GM23248 (cell line): ENCODE results near the gene TBC1D22A. TPM values are rescaled to one million over a fixed set of nuclear protein-coding genes. Genes with fewer than 3 reads are reported as not detected.

Source experiments
- DNase-seq: peaks from one replicate; pipeline ENCODE4 v3.0.0-alpha.2; 2015
- H2AFZ ChIP-seq: fragments of 200-600 bp; sonication (generic); 2 replicates; pipeline ENCODE4 v1.6.1; 2016; ENCODE audit warnings: antibody characterized with exemption
- H3F3A ChIP-seq: fragments of 200-600 bp; sonication (generic); 2 replicates; pipeline ENCODE4 v1.6.1; 2016; ENCODE audit warnings: mild to moderate bottlenecking, antibody characterized with exemption, mixed run types; ENCODE audit not compliant: insufficient read depth
- H3K27ac ChIP-seq: fragments of 200-600 bp; sonication (generic); 2 replicates; pipeline ENCODE4 v1.5.1; 2016; ENCODE audit warnings: mild to moderate bottlenecking
- H3K27me3 ChIP-seq: fragments of 200-600 bp; sonication (generic); replicated peaks from 2 replicates; pipeline ENCODE4 v1.6.1; 2016; ENCODE audit warnings: mild to moderate bottlenecking; ENCODE audit not compliant: insufficient read depth
- H3K36me3 ChIP-seq: fragments of 200-600 bp; sonication (generic); 2 replicates; pipeline ENCODE4 v1.6.1; 2016; ENCODE audit warnings: low read depth, mild to moderate bottlenecking
- H3K4me1 ChIP-seq: fragments of 200-600 bp; sonication (generic); 2 replicates; pipeline ENCODE4 v1.6.1; 2016; ENCODE audit warnings: mild to moderate bottlenecking; ENCODE audit not compliant: insufficient read depth
- H3K4me2 ChIP-seq: fragments of 200-600 bp; sonication (generic); one replicate; pipeline ENCODE4 v1.6.1; 2016; ENCODE audit warnings: mild to moderate bottlenecking; ENCODE audit not compliant: unreplicated experiment
- H3K4me3 ChIP-seq: fragments of 200-600 bp; sonication (generic); 2 replicates; pipeline ENCODE4 v1.5.1; 2016; ENCODE audit warnings: mild to moderate bottlenecking
- H3K79me2 ChIP-seq: fragments of 200-600 bp; sonication (generic); 2 replicates; pipeline ENCODE4 v1.6.1; 2016; ENCODE audit warnings: mild to moderate bottlenecking; ENCODE audit not compliant: insufficient read depth
- H3K9ac ChIP-seq: fragments of 200-600 bp; sonication (generic); 2 replicates; pipeline ENCODE4 v1.6.1; 2016; ENCODE audit warnings: mild to moderate bottlenecking
- H3K9me2 ChIP-seq: fragments of 200-600 bp; sonication (generic); 2 replicates; pipeline ENCODE4 v1.6.1; 2016; ENCODE audit warnings: mixed run types, mild to moderate bottlenecking, moderate library complexity; ENCODE audit not compliant: insufficient read depth
- H3K9me3 ChIP-seq: fragments of 200-600 bp; sonication (generic); one replicate; pipeline ENCODE4 v1.6.1; 2017; ENCODE audit warnings: low read depth
- H4K20me1 ChIP-seq: fragments of 200-600 bp; sonication (generic); 2 replicates; pipeline ENCODE4 v1.6.0; 2016; ENCODE audit not compliant: insufficient read depth
- EZH2 ChIP-seq: fragments of 200-600 bp; sonication (generic); IDR thresholded peaks from 2 replicates; pipeline ENCODE4 v1.6.1; 2018; ENCODE audit warnings: antibody characterized with exemption, mild to moderate bottlenecking; ENCODE audit not compliant: insufficient read depth, poor library complexity, severe bottlenecking
- EZH2phosphoT487 ChIP-seq: fragments of 200-600 bp; sonication (generic); IDR thresholded peaks from 2 replicates; pipeline ENCODE4 v1.6.1; 2018; ENCODE audit warnings: antibody characterized with exemption, moderate library complexity, mild to moderate bottlenecking, low read depth; ENCODE audit not compliant: insufficient read depth
- WGBS, 2 experiments: methylation state at CpG; one replicate each; pipeline ENCODE4 v1.1.6; 2015 to 2017; ENCODE audit warnings: low lambda C conversion rate in 2 of 2, low coverage in 1 of 2; ENCODE audit errors: missing lambda C conversion rate in 2 of 2; 5-methylcytosine and 5-hydroxymethylcytosine counted together
- in situ Hi-C: fragments of 300-500 bp; cut with MboI; formaldehyde crosslinking; loops from 2 replicates; pipeline ENCODE4 v1.15.0; 2020
- polyA plus RNA-seq: library from polyadenylated mRNA; unstranded; fragments of >200 nt; fragmentation: Nextera tagmentation; extraction: Ambion mirVana; gene quantifications from 2 replicates; pipeline ENCODE4 v1.2.1, GENCODE V29; 2016
- total RNA-seq: library from RNA; depleted of rRNA; stranded (reverse); fragments of >200 nt; shearing (Covaris generic); gene quantifications from 2 replicates; pipeline ENCODE4 v1.2.3, GENCODE V29; 2014

Gene TBC1D22A
- total and polyA plus RNA-seq, 2 experiments from 2014 or later = 12.3 to 16.9 TPM

GRCh38 chr22:47172771-47173534 is 410.5 kb downstream of the TBC1D22A start:
- TF ChIP-seq EZH2phosphoT487 (no peak), EZH2 (no peak)
- in situ Hi-C loops = no loop called here
- DNase-seq = no peak
- no peaks in the 10 kb centered on the region for H4K20me1 ChIP-seq
- H3K4me2 ChIP-seq = no peak overlapping the region
- no peaks in the 10 kb centered on the region for H3K36me3 ChIP-seq
- no peaks in the 10 kb centered on the region for H3K79me2 ChIP-seq
- no peaks in the 10 kb centered on the region for H3K9me3 ChIP-seq
- no peak overlapping the region for H2AFZ ChIP-seq
- H3F3A ChIP-seq = no peaks in the 10 kb centered on the region
- H3K4me1 ChIP-seq = peaks cover 4% of the 10 kb centered on the region; the same call in 1 of the 2 replicates
- H3K27me3 ChIP-seq = no peaks in the 10 kb centered on the region
- H3K9ac ChIP-seq = no peak overlapping the region
- H3K4me3 ChIP-seq = no peak overlapping the region
- no peaks in the 10 kb centered on the region for H3K9me2 ChIP-seq
- no peak overlapping the region for H3K27ac ChIP-seq
- WGBS, 2 experiments = 93 to 94% methylated on average over 18 to 19 of the region's 21 CpGs

- Histone ChIP-seq H3K4me1 (peaks cover 4% of the 10 kb centered on the region; the same call in 1 of the 2 replicates), H3K79me2 (no peaks in the 10 kb centered on the region), H3K27me3 (no peaks in the 10 kb centered on the region), H3K4me2 (no peak overlapping the region), H2AFZ (no peak overlapping the region), H3K9me2 (no peaks in the 10 kb centered on the region), H3K36me3 (no peaks in the 10 kb centered on the region), H3K4me3 (no peak overlapping the region), H3K9me3 (no peaks in the 10 kb centered on the region), H3F3A (no peaks in the 10 kb centered on the region), H3K27ac (no peak overlapping the region), H4K20me1 (no peaks in the 10 kb centered on the region), H3K9ac (no peak overlapping the region)
- WGBS, 2 experiments = 89 to 95% methylated on average over 16 to 17 of the region's 17 CpGs
- TF ChIP-seq EZH2phosphoT487 (no peak), EZH2 (no peak)
- in situ Hi-C loops = no loop called here
- no peak for DNase-seq
Measured at GRCh38 chr22:47173535-47174021, 411.1 kb downstream of the TBC1D22A start.

- no peaks in the 10 kb centered on the region for H3K27me3 ChIP-seq
- H3K9me2 ChIP-seq = no peaks in the 10 kb centered on the region
- no peaks in the 10 kb centered on the region for H4K20me1 ChIP-seq
- H3K79me2 ChIP-seq = no peaks in the 10 kb centered on the region
- no peak for TF ChIP-seq EZH2phosphoT487
- no peak for TF ChIP-seq EZH2
- in situ Hi-C loops = no loop called here
- H3K27ac ChIP-seq = no peak overlapping the region
- WGBS, 2 experiments = 94 to 97% methylated on average over 18 to 21 of the region's 21 CpGs
- no peaks in the 10 kb centered on the region for H3F3A ChIP-seq
- H3K4me2 ChIP-seq = no peak overlapping the region
- no peak overlapping the region for H2AFZ ChIP-seq
- no peaks in the 10 kb centered on the region for H3K36me3 ChIP-seq
- no peak overlapping the region for H3K9ac ChIP-seq
- H3K4me3 ChIP-seq = no peak overlapping the region
- no peak for DNase-seq
- peaks cover 4% of the 10 kb centered on the region; the same call in 1 of the 2 replicates for H3K4me1 ChIP-seq
- H3K9me3 ChIP-seq = no peaks in the 10 kb centered on the region
Measured at GRCh38 chr22:47174096-47174495, 411.6 kb downstream of the TBC1D22A start.

- Histone ChIP-seq H4K20me1 (no peaks in the 10 kb centered on the region), H3K9me3 (no peaks in the 10 kb centered on the region), H3F3A (no peaks in the 10 kb centered on the region), H3K4me2 (no peak overlapping the region), H3K27ac (no peak overlapping the region), H3K36me3 (no peaks in the 10 kb centered on the region), H3K79me2 (no peaks in the 10 kb centered on the region), H3K9ac (no peak overlapping the region), H3K27me3 (no peaks in the 10 kb centered on the region), H3K9me2 (no peaks in the 10 kb centered on the region), H2AFZ (no peak overlapping the region), H3K4me3 (no peak overlapping the region), H3K4me1 (peaks cover 4% of the 10 kb centered on the region; the same call in 1 of the 2 replicates)
- in situ Hi-C loops = no loop called here
- 71 to 72% methylated on average over 13 to 14 of the region's 14 CpGs for WGBS, 2 experiments
- no peak for TF ChIP-seq EZH2phosphoT487
- TF ChIP-seq EZH2 = no peak
- no peak for DNase-seq
Measured at GRCh38 chr22:47174671-47175112, 412.2 kb downstream of the TBC1D22A start.
